ENCODE results near the gene MEIKIN. TPM values are rescaled to one million over a fixed set of nuclear protein-coding genes. Genes with fewer than 3 reads are reported as not detected.

Gene MEIKIN
- polyA plus RNA-seq, 3 donors = 0.16 to 1.6 (median 1.6) TPM

GRCh38 chr5:131818001-131818724, 127.3 kb downstream of the MEIKIN start:
- Mint-ChIP-seq H3K4me1 (peaks cover 3% of the 10 kb centered on the region), H3K9me3 (peaks cover 0 to 4% (median 0%) of the 10 kb centered on the region in 7 donors), H3K36me3 (no peaks in the 10 kb centered on the region), H3K4me3 (no peak overlapping the region), H3K27ac (no peak overlapping the region), H3K27me3 (ENCODE audit: low read depth in 3 of 3) (peaks cover 0 to 4% (median 0%) of the 10 kb centered on the region in 3 donors)
- Histone ChIP-seq H3K4me2 (replicated peaks; ENCODE audit: extremely low read depth, low read length, poor library complexity, severe bottlenecking) (no peak overlapping the region), H3K27me3 (ENCODE audit: control insufficient read depth in 2 of 2, insufficient read depth in 2 of 2, low read length in 2 of 2) (no peaks in the 10 kb centered on the region), H2AFZ (ENCODE audit: insufficient read depth, low read depth, low read length, poor library complexity, severe bottlenecking) (no peak overlapping the region), H3K9ac (ENCODE audit: insufficient read depth, low read length, poor library complexity, severe bottlenecking) (no peak overlapping the region), H3K36me3 (replicated peaks in 1 of 2; ENCODE audit: control insufficient read depth in 1 of 2, insufficient read depth in 2 of 2, low read length in 2 of 2) (no peaks in the 10 kb centered on the region), H3K9me3 (replicated peaks in 1 of 2; ENCODE audit: control insufficient read depth in 1 of 2, insufficient read depth in 1 of 2, low read length in 2 of 2) (no peaks in the 10 kb centered on the region), H3K27ac (ENCODE audit: low read depth in 1 of 2, low read length in 2 of 2) (no peak overlapping the region), H3K4me1 (ENCODE audit: control insufficient read depth in 1 of 2, insufficient read depth in 2 of 2, low read length in 2 of 2) (no peaks in the 10 kb centered on the region), H3K79me2 (ENCODE audit: insufficient read depth, low read length) (no peaks in the 10 kb centered on the region), H4K20me1 (ENCODE audit: insufficient read depth, low read length) (no peaks in the 10 kb centered on the region), H3K4me3 (replicated peaks in 1 of 3; ENCODE audit: low read depth in 2 of 3, low read length in 3 of 3) (no peak overlapping the region)
- no peak for TF ChIP-seq CTCF (IDR thresholded peaks at IDR 0.05)
- intact Hi-C loops (cut with micrococcal nuclease) = loop anchor here in 1 of 2 donors (10.0 kb wide), 1 partner anchor 187 kb away; no protein-coding TSS in a partner anchor
- no peak for DNase-seq
- no CpG with 5 or more reads among the region's 2 CpGs for WGBS (ENCODE audit: insufficient coverage)

- no peak for TF ChIP-seq CTCF (IDR thresholded peaks at IDR 0.05)
- no peak overlapping the region for H3K4me2 ChIP-seq (replicated peaks; ENCODE audit: extremely low read depth, low read length, poor library complexity, severe bottlenecking)
- intact Hi-C loops (cut with micrococcal nuclease) = loop anchor here in 1 of 2 donors (10.0 kb wide), 1 partner anchor 190 kb away; no protein-coding TSS in a partner anchor
- H3K27ac ChIP-seq (ENCODE audit: low read depth in 1 of 2, low read length in 2 of 2) = no peak overlapping the region
- no peaks in the 10 kb centered on the region for H3K9me3 ChIP-seq (replicated peaks in 1 of 2; ENCODE audit: control insufficient read depth in 1 of 2, insufficient read depth in 1 of 2, low read length in 2 of 2)
- no peaks in the 10 kb centered on the region for H3K4me1 ChIP-seq (ENCODE audit: control insufficient read depth in 1 of 2, insufficient read depth in 2 of 2, low read length in 2 of 2)
- no peaks in the 10 kb centered on the region for H4K20me1 ChIP-seq (ENCODE audit: insufficient read depth, low read length)
- H3K79me2 ChIP-seq (ENCODE audit: insufficient read depth, low read length) = no peaks in the 10 kb centered on the region
- Mint-ChIP-seq H3K27me3 (ENCODE audit: low read depth in 3 of 3) (peaks cover 0 to under 1% (median 0%) of the 10 kb centered on the region in 3 donors), H3K4me3 (no peak overlapping the region), H3K36me3 (no peaks in the 10 kb centered on the region), H3K4me1 (peaks cover 8% of the 10 kb centered on the region), H3K27ac (peak overlapping the region in 1 of 7 donors; percentile 52), H3K9me3 (no peaks in the 10 kb centered on the region)
- no peak overlapping the region for H2AFZ ChIP-seq (ENCODE audit: insufficient read depth, low read depth, low read length, poor library complexity, severe bottlenecking)
- no peaks in the 10 kb centered on the region for H3K36me3 ChIP-seq (replicated peaks in 1 of 2; ENCODE audit: control insufficient read depth in 1 of 2, insufficient read depth in 2 of 2, low read length in 2 of 2)
- H3K4me3 ChIP-seq (replicated peaks in 1 of 3; ENCODE audit: low read depth in 2 of 3, low read length in 3 of 3) = no peak overlapping the region
- no peak for DNase-seq
- H3K9ac ChIP-seq (ENCODE audit: insufficient read depth, low read length, poor library complexity, severe bottlenecking) = no peak overlapping the region
- 100% methylated on average over 1 of the region's 2 CpGs for WGBS (ENCODE audit: insufficient coverage)
- no peaks in the 10 kb centered on the region for H3K27me3 ChIP-seq (ENCODE audit: control insufficient read depth in 2 of 2, insufficient read depth in 2 of 2, low read length in 2 of 2)
These were observed 130.5 kb downstream of the MEIKIN start for GRCh38 chr5:131814990-131815389.
